Testis (tissue), 2 donors: ENCODE results near the gene PSTPIP2.

Experiments used
- POLR2A ChIP-seq: fragments of 450-650 bp; IDR thresholded peaks from one replicate; pipeline ENCODE4 v1.6.1; 2017; ENCODE audit warnings: antibody characterized with exemption, mild to moderate bottlenecking, moderate library complexity
- TF ChIP-seq, protein P1 (sequence below), 3 experiments: fragments of 450-650 bp in 2 of 3; fragments of 200-600 bp in 1 of 3; sonication (generic) in 1 of 3; IDR thresholded peaks; one replicate each; pipeline ENCODE4 v1.5.1; 2016 to 2019; ENCODE audit warnings: antibody characterized with exemption in 3 of 3, mild to moderate bottlenecking in 2 of 3, moderate library complexity in 1 of 3

DNA sequence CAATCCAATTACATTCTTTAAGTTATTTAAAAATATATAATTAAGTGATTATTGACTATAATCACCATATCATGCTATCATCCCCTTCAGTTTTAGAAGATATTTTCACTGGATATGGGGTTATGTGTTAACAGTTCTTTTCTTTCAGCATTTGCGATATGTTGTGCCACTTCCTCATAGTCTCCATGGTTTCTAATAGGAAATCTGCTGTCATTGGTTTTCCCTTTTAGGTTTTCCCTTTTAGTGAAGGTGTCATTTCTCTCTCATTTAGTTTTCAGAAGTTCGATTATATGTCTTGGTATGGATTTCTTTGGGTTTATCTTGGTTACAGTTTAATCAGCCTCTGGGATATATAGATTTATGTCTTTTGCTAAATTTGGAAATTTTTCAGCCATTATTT, 70.2 kb downstream of the PSTPIP2 start:
- TF ChIP-seq, protein P1, sequence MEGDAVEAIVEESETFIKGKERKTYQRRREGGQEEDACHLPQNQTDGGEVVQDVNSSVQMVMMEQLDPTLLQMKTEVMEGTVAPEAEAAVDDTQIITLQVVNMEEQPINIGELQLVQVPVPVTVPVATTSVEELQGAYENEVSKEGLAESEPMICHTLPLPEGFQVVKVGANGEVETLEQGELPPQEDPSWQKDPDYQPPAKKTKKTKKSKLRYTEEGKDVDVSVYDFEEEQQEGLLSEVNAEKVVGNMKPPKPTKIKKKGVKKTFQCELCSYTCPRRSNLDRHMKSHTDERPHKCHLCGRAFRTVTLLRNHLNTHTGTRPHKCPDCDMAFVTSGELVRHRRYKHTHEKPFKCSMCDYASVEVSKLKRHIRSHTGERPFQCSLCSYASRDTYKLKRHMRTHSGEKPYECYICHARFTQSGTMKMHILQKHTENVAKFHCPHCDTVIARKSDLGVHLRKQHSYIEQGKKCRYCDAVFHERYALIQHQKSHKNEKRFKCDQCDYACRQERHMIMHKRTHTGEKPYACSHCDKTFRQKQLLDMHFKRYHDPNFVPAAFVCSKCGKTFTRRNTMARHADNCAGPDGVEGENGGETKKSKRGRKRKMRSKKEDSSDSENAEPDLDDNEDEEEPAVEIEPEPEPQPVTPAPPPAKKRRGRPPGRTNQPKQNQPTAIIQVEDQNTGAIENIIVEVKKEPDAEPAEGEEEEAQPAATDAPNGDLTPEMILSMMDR (IDR thresholded peaks at IDR 0.05) = no peak
- no peak for TF ChIP-seq POLR2A
